Measurements from ENCODE around the gene HPD. TPM values are rescaled to one million over a fixed set of nuclear protein-coding genes. Genes with fewer than 3 reads are reported as not detected.

Gene HPD
- total RNA-seq, 1 experiment from 2014 or later, result not detected

DNA sequence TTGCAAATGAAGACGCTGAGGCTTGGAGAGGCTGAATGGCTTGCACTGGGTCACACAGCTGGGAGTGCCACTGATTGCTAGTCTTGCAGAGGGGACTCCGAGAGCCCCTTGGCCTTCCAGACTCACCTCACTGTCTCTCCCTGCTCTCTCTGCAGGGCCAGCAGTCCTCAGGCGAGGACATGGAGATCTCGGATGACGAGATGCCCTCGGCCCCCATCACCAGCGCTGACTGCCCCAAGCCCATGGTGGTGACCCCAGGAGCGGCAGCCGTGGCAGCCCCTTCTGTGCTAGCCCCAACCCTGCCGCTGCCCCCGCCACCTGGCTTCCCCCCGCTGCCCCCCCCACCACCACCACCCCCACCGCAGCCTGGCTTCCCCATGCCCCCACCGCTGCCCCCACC lies 44.7 kb downstream of the HPD start:
- POLR2A ChIA-PET (ENCODE audit: low non-redundant PET), result no interaction called here
- no TSS peak for BruUV-seq (replicated peaks)
- Histone ChIP-seq H3K27ac (ENCODE audit: low read depth, low read length, poor library complexity, severe bottlenecking) (peak overlapping the region; percentile 47), H3K9me3 (ENCODE audit: low read depth, low read length, poor library complexity, severe bottlenecking) (no peaks in the 10 kb centered on the region), H3K4me3 (ENCODE audit: low read depth, low read length, poor library complexity, severe bottlenecking) (no peak overlapping the region), H3K36me3 (ENCODE audit: insufficient read depth, low read length, poor library complexity, severe bottlenecking) (peaks cover 64% of the 10 kb centered on the region), H3K27me3 (replicated peaks; ENCODE audit: insufficient read depth, low read depth, low read length, poor library complexity) (no peaks in the 10 kb centered on the region), H3K4me1 (ENCODE audit: insufficient read depth, low read length, poor library complexity, severe bottlenecking) (peaks cover 17% of the 10 kb centered on the region)
- intact Hi-C loops (cut with micrococcal nuclease; ENCODE audit: unreplicated experiment), result no loop called here
- CTCF ChIA-PET, result no interaction called here
- no peak for DNase-seq (ENCODE audit: low spot score)
- TF ChIP-seq EZH2 (IDR thresholded peaks at IDR 0.05; ENCODE audit: borderline replicate concordance, low read depth, low read length, poor library complexity, severe bottlenecking), result no peak
- TF ChIP-seq, protein P1, sequence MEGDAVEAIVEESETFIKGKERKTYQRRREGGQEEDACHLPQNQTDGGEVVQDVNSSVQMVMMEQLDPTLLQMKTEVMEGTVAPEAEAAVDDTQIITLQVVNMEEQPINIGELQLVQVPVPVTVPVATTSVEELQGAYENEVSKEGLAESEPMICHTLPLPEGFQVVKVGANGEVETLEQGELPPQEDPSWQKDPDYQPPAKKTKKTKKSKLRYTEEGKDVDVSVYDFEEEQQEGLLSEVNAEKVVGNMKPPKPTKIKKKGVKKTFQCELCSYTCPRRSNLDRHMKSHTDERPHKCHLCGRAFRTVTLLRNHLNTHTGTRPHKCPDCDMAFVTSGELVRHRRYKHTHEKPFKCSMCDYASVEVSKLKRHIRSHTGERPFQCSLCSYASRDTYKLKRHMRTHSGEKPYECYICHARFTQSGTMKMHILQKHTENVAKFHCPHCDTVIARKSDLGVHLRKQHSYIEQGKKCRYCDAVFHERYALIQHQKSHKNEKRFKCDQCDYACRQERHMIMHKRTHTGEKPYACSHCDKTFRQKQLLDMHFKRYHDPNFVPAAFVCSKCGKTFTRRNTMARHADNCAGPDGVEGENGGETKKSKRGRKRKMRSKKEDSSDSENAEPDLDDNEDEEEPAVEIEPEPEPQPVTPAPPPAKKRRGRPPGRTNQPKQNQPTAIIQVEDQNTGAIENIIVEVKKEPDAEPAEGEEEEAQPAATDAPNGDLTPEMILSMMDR (conservative IDR thresholded peaks at IDR 0.05; ENCODE audit: low read depth, low read length), result no peak

DNA sequence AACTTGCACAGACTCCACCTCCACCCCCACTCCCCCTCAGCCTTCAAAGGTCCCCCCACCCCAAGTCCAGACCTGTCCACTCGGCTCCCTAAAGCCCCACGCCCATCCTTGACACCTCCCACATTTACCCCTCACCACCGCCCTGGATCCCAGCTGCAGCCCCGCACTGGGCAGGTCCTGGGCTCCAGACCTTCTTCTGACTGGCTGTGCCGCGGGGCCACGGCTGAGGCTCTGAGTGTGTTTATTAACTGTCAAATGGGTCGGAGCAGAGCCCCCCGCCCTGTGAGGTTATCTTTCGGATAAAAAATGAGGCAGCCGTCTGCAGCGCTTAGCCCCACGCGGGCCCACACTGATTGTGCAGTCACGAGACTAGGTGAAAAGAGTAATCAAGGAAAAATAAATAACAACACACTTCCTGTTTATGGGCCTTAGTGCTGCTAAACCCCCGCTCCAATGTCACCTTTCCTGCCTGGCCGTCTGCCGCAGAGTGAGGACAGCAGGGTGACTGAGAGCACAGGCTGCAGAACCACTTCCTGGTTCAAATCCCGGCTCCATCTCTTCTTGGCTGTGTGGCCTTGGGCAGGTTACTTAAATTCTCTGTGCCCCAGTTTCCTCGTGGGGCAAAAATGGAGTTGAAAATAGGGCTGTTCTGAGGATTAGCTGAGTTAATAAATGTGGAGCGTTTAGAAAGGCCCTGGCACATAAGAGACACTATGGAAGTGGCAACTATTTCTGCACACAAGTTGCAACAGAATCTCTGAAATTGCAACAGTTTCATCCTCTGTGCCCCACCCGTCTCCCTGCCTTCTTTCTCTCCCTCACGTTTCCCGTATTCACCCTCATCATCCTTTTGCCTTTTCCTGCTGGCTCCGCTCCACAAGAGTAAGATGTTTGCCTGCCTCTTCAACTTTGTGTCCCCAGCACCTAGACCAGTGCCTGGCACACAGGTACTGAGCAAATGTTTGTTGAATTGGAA lies 45.5 kb downstream of the HPD start:
- CTCF ChIA-PET, result interaction anchor here (0.8 to 2.5 kb wide), 2 partner anchors 19 to 101 kb away, joined by 3 to 82 read pairs; partner anchors contain the start of genes RHOF and TMEM120B
- H3K27me3 ChIP-seq (replicated peaks; ENCODE audit: insufficient read depth, low read depth, low read length, poor library complexity), result no peaks in the 10 kb centered on the region
- BruUV-seq (replicated peaks), result no TSS peak
- H3K36me3 ChIP-seq (ENCODE audit: insufficient read depth, low read length, poor library complexity, severe bottlenecking), result peaks cover 69% of the 10 kb centered on the region
- peak overlapping the region; percentile 47 for H3K27ac ChIP-seq (ENCODE audit: low read depth, low read length, poor library complexity, severe bottlenecking)
- H3K4me1 ChIP-seq (ENCODE audit: insufficient read depth, low read length, poor library complexity, severe bottlenecking), result peaks cover 17% of the 10 kb centered on the region
- no peak for DNase-seq (ENCODE audit: low spot score)
- intact Hi-C loops (cut with micrococcal nuclease; ENCODE audit: unreplicated experiment), result loop anchor here (1.0 kb wide), 1 partner anchor 18 kb away; no protein-coding TSS in a partner anchor
- no peak for TF ChIP-seq EZH2 (IDR thresholded peaks at IDR 0.05; ENCODE audit: borderline replicate concordance, low read depth, low read length, poor library complexity, severe bottlenecking)
- TF ChIP-seq, protein P1 (conservative IDR thresholded peaks at IDR 0.05; ENCODE audit: low read depth, low read length), result no peak
- POLR2A ChIA-PET (ENCODE audit: low non-redundant PET), result no interaction called here
- H3K9me3 ChIP-seq (ENCODE audit: low read depth, low read length, poor library complexity, severe bottlenecking), result no peaks in the 10 kb centered on the region
- H3K4me3 ChIP-seq (ENCODE audit: low read depth, low read length, poor library complexity, severe bottlenecking), result peak overlapping the region; percentile 38

DNA sequence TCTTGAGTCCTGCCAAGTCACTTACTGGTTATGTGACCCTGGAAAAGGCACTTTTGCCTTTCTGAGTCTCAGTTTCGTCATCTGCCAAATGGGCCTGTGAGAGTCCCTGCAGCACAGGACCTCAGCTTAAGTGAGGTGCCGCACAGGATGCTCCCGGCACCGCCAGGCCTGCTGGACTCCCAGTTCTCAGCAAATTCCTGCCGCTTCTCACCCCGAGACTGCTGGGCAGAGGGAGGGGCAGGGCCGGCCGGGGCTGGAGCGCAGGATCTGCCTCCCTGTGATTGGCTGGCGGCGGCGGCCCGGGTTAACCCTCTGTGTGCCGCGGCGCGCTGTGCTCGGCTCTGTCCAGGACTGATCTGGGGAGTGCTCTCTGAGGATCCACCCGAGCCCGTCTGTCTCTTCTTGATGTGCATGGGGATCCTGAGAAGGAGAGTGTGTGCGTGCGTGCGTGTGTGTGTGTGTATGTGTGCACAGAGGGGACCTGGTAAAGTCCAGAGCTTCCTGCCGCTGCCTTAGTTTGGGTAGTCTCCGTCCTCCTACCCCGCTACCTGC lies 46.3 kb downstream of the HPD start:
- Histone ChIP-seq H3K4me1 (ENCODE audit: insufficient read depth, low read length, poor library complexity, severe bottlenecking) (peaks cover 17% of the 10 kb centered on the region), H3K36me3 (ENCODE audit: insufficient read depth, low read length, poor library complexity, severe bottlenecking) (peaks cover 63% of the 10 kb centered on the region), H3K4me3 (ENCODE audit: low read depth, low read length, poor library complexity, severe bottlenecking) (peak overlapping the region; percentile 38), H3K27me3 (replicated peaks; ENCODE audit: insufficient read depth, low read depth, low read length, poor library complexity) (no peaks in the 10 kb centered on the region), H3K27ac (ENCODE audit: low read depth, low read length, poor library complexity, severe bottlenecking) (no peak overlapping the region), H3K9me3 (ENCODE audit: low read depth, low read length, poor library complexity, severe bottlenecking) (no peaks in the 10 kb centered on the region)
- ChIA-PET CTCF (interaction anchor here (0.5 to 2.5 kb wide), 10 partner anchors 13 to 594 kb away, joined by 3 to 82 read pairs (median 4); partner anchors contain the start of genes RHOF and TMEM120B), POLR2A (ENCODE audit: low non-redundant PET) (no interaction called here)
- peak; percentile 64 for DNase-seq (ENCODE audit: low spot score)
- TF ChIP-seq, protein P1 (conservative IDR thresholded peaks at IDR 0.05; ENCODE audit: low read depth, low read length), result peak; percentile 31; the same call in 1 of the 2 replicates
- no peak for TF ChIP-seq EZH2 (IDR thresholded peaks at IDR 0.05; ENCODE audit: borderline replicate concordance, low read depth, low read length, poor library complexity, severe bottlenecking)
- BruUV-seq (replicated peaks), result no TSS peak
- intact Hi-C loops (cut with micrococcal nuclease; ENCODE audit: unreplicated experiment), result loop anchor here (1.0 kb wide), 1 partner anchor 17 kb away; no protein-coding TSS in a partner anchor
